ENCODE measurements around the gene ADAMTS3. TPM values are rescaled to one million over a fixed set of nuclear protein-coding genes. Genes with fewer than 3 reads are reported as not detected.

Gene ADAMTS3
- total and polyA plus RNA-seq, 2 donors = 1.5 to 6.3 TPM

DNA sequence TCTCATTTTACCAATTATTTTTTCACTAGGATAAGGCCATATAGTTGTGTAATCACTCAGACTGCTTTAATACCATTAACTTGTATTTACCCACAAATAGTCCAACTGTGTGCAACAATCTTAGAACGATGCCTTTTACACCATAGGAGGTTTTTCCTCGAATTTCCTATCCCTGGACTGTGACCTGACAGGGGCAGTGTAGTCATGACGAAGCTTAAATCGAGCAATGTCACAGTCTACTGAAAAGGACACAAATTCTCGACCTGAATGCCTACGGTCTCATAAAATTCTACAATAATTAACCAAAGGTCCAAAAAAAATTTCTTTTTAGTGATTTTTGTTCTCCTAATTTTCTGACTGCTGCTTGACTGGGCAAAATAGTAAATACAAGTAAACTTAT is 208.9 kb downstream of the ADAMTS3 start:
- Histone ChIP-seq H3K36me3 (ENCODE audit: insufficient read depth) (no peaks in the 10 kb centered on the region), H3K27ac (ENCODE audit: low read depth) (no peak overlapping the region), H3K4me3 (ENCODE audit: low read depth, low read length) (no peak overlapping the region), H3K4me1 (ENCODE audit: insufficient read depth) (no peaks in the 10 kb centered on the region)
- 84% methylated on average over 6 of the region's 6 CpGs for WGBS
- DNase-seq (ENCODE audit: extremely low spot score) = no peak

DNA sequence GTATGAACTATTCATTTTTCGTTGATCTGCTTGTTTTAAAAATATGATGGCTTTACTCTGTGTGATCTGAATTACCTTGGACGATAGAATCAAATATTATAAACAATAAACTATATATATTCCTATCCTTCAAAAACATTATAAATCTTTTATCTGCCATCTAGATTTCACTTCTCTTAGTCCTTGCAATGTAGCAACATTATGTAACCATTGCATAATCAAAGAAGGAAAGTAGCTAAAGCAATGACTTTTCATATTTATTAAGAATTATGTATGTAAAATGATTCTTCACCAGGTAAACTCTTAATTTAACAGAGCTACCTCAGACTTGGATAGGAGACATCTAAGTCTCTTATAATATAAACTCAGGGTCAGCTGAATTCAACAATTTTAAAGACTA is 210.5 kb downstream of the ADAMTS3 start:
- 24% methylated on average over 2 of the region's 2 CpGs for WGBS
- Histone ChIP-seq H3K4me1 (ENCODE audit: insufficient read depth) (no peaks in the 10 kb centered on the region), H3K4me3 (ENCODE audit: low read depth, low read length) (no peak overlapping the region), H3K27ac (ENCODE audit: low read depth) (no peak overlapping the region), H3K36me3 (ENCODE audit: insufficient read depth) (no peaks in the 10 kb centered on the region)
- DNase-seq (ENCODE audit: extremely low spot score) = no peak

- Histone ChIP-seq H3K27ac (ENCODE audit: low read depth) (no peak overlapping the region), H3K36me3 (ENCODE audit: insufficient read depth) (no peaks in the 10 kb centered on the region), H3K4me1 (ENCODE audit: insufficient read depth) (no peaks in the 10 kb centered on the region), H3K4me3 (ENCODE audit: low read depth, low read length) (no peak overlapping the region)
- WGBS = 40% methylated on average over 1 of the region's 1 CpG
- DNase-seq (ENCODE audit: extremely low spot score) = no peak
These were observed 211.1 kb downstream of the ADAMTS3 start for GRCh38 chr4:72357908-72358307.

DNA sequence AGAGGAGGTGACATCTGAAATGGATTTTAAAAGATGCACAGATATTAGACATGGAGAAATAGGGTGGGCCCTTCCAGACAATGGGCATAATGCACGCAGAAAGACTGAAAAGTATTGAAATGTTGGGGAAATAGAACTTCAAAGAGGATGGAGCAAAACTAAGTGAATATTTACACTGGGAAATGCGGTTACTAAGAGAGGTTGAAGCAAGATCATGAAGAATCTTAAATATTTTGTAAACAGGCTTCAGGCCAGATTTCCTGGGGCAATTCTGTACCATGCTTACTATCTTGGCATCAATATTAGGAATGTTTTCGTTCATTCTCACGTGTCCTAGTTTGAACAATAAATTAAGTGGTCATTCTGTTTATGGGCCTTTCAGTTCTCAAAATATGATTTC is 216.3 kb downstream of the ADAMTS3 start:
- Histone ChIP-seq H3K36me3 (ENCODE audit: insufficient read depth) (no peaks in the 10 kb centered on the region), H3K4me1 (ENCODE audit: insufficient read depth) (no peaks in the 10 kb centered on the region), H3K4me3 (ENCODE audit: low read depth, low read length) (no peak overlapping the region), H3K27ac (ENCODE audit: low read depth) (no peak overlapping the region)
- WGBS = 53% methylated on average over 4 of the region's 4 CpGs
- DNase-seq (ENCODE audit: extremely low spot score) = no peak

DNA sequence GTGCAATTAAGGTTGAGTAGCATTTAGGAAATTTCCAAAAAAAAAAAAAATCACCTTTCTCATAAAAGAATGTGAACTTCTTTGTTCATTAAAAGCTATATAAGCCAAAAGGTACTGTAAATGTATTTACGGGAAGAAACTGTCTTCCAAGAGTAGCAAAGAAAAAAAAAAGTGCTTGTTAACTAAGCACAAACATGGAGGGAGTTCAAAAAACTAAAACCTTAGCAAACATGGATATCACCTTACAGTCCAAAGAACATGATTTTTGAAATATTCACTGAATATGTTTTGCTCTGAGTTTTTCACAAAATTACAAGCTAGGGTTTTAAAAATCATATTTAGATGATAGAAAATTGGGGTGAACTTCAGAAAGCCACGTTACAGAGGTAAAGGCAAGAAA is 217.5 kb downstream of the ADAMTS3 start:
- DNase-seq (ENCODE audit: extremely low spot score) = no peak
- H3K4me3 ChIP-seq (ENCODE audit: low read depth, low read length) = no peak overlapping the region
- H3K36me3 ChIP-seq (ENCODE audit: insufficient read depth) = no peaks in the 10 kb centered on the region
- no peaks in the 10 kb centered on the region for H3K4me1 ChIP-seq (ENCODE audit: insufficient read depth)
- WGBS = 83% methylated on average over 2 of the region's 2 CpGs
- H3K27ac ChIP-seq (ENCODE audit: low read depth) = no peak overlapping the region

DNA sequence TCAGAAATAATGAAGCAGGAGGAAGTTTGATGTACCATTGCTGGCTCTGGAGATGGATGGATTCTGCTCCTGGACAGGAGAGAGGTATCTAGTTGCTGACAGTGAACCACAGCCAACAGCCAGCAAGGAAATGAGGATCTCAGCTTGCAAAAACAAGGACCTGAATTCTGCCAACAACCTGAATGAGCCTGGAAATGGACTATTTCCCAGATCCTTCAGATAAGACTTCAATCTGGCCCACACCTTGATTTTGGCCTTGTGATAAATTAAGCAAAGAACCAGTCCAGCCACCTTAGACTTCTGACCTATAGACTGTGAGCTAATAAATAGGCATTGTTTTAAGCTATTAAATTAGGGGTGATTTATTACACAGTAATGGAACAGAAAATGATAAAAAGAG is 220.3 kb downstream of the ADAMTS3 start:
- no peak overlapping the region for H3K4me3 ChIP-seq (ENCODE audit: low read depth, low read length)
- H3K4me1 ChIP-seq (ENCODE audit: insufficient read depth) = no peaks in the 10 kb centered on the region
- H3K27ac ChIP-seq (ENCODE audit: low read depth) = no peak overlapping the region
- no peaks in the 10 kb centered on the region for H3K36me3 ChIP-seq (ENCODE audit: insufficient read depth)
- no peak for DNase-seq (ENCODE audit: extremely low spot score)

- no peak overlapping the region for H3K4me3 ChIP-seq (ENCODE audit: low read depth, low read length)
- H3K27ac ChIP-seq (ENCODE audit: low read depth) = no peak overlapping the region
- H3K36me3 ChIP-seq (ENCODE audit: insufficient read depth) = no peaks in the 10 kb centered on the region
- no peaks in the 10 kb centered on the region for H3K4me1 ChIP-seq (ENCODE audit: insufficient read depth)
- DNase-seq (ENCODE audit: extremely low spot score) = no peak
These were observed 224.6 kb downstream of the ADAMTS3 start for GRCh38 chr4:72344418-72344817.

- Histone ChIP-seq H3K36me3 (ENCODE audit: insufficient read depth) (no peaks in the 10 kb centered on the region), H3K4me3 (ENCODE audit: low read depth, low read length) (no peak overlapping the region), H3K4me1 (ENCODE audit: insufficient read depth) (no peaks in the 10 kb centered on the region), H3K27ac (ENCODE audit: low read depth) (no peak overlapping the region)
- no peak for DNase-seq (ENCODE audit: extremely low spot score)
- WGBS = 59% methylated on average over 2 of the region's 2 CpGs
These were observed 227.6 kb downstream of the ADAMTS3 start for GRCh38 chr4:72341432-72341820.

- DNase-seq (ENCODE audit: extremely low spot score) = no peak
- 31% methylated on average over 1 of the region's 1 CpG for WGBS
- Histone ChIP-seq H3K4me3 (ENCODE audit: low read depth, low read length) (no peak overlapping the region), H3K4me1 (ENCODE audit: insufficient read depth) (no peaks in the 10 kb centered on the region), H3K36me3 (ENCODE audit: insufficient read depth) (no peaks in the 10 kb centered on the region), H3K27ac (ENCODE audit: low read depth) (no peak overlapping the region)
These were observed 228.1 kb downstream of the ADAMTS3 start for GRCh38 chr4:72340803-72341431.

GRCh38 chr4:72338060-72338459 is 231.0 kb downstream of the ADAMTS3 start:
- no peak for DNase-seq (ENCODE audit: extremely low spot score)
- 77% methylated on average over 1 of the region's 1 CpG for WGBS
- no peak overlapping the region for H3K27ac ChIP-seq (ENCODE audit: low read depth)
- no peaks in the 10 kb centered on the region for H3K36me3 ChIP-seq (ENCODE audit: insufficient read depth)
- H3K4me3 ChIP-seq (ENCODE audit: low read depth, low read length) = no peak overlapping the region
- no peaks in the 10 kb centered on the region for H3K4me1 ChIP-seq (ENCODE audit: insufficient read depth)

DNA sequence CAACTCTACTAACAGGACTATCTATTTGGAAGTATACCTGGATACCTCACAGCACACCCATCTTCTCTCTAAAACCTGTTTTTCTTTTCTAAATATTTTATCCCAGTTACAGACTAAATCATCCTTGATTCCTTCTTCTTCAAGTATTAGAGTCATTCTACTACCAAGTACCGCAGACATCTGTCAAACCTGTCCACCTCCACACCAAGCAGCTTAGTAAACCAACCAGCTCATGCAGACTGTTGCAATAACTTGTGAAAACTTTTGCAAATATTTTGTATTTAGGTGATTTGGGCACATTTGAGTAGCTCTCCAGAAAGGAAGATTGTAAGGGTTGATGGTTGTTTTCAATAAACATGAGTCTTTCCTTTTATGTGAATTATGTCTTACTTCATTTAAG is 238.6 kb downstream of the ADAMTS3 start:
- DNase-seq (ENCODE audit: extremely low spot score) = no peak
- WGBS = 98% methylated on average over 1 of the region's 1 CpG
- Histone ChIP-seq H3K27ac (ENCODE audit: low read depth) (no peak overlapping the region), H3K36me3 (ENCODE audit: insufficient read depth) (no peaks in the 10 kb centered on the region), H3K4me3 (ENCODE audit: low read depth, low read length) (no peak overlapping the region), H3K4me1 (ENCODE audit: insufficient read depth) (no peaks in the 10 kb centered on the region)

- Histone ChIP-seq H3K4me3 (ENCODE audit: low read depth, low read length) (no peak overlapping the region), H3K36me3 (ENCODE audit: insufficient read depth) (no peaks in the 10 kb centered on the region), H3K4me1 (ENCODE audit: insufficient read depth) (no peaks in the 10 kb centered on the region), H3K27ac (ENCODE audit: low read depth) (no peak overlapping the region)
- DNase-seq (ENCODE audit: extremely low spot score) = no peak
- 51% methylated on average over 2 of the region's 2 CpGs for WGBS
These were observed 242.1 kb downstream of the ADAMTS3 start for GRCh38 chr4:72326692-72327632.

GRCh38 chr4:72325215-72325614 is 243.8 kb downstream of the ADAMTS3 start:
- Histone ChIP-seq H3K27ac (ENCODE audit: low read depth) (no peak overlapping the region), H3K4me3 (ENCODE audit: low read depth, low read length) (no peak overlapping the region), H3K36me3 (ENCODE audit: insufficient read depth) (no peaks in the 10 kb centered on the region)

DNA sequence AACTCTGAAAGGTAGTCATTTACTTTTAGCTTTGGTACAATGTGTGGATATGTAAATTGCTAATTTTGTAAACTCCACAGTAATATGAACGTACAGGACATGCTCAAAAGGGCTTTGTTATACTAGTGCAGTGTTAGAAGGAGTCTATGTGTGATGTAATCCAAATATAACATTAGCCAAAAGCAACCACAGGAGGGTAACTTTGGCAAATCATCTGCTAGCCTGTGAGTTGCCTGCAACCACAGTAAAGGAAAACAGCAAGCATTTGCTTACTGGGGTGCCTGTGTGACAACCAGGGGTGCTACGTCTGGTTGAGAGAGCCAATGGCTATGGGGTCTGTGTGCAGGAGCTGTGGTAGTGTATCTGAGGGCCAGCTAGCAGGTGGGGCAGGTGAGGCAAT is 245.8 kb downstream of the ADAMTS3 start:
- 81% methylated on average over 2 of the region's 2 CpGs for WGBS
- no peak for DNase-seq (ENCODE audit: extremely low spot score)

More at GRCh38 chr4:72325215-72325614, 243.8 kb downstream of the ADAMTS3 start:
- H3K4me1 ChIP-seq (ENCODE audit: insufficient read depth) = no peaks in the 10 kb centered on the region
- DNase-seq (ENCODE audit: extremely low spot score) = no peak

More for the DNA sequence above, 245.8 kb downstream of the ADAMTS3 start:
- Histone ChIP-seq H3K36me3 (ENCODE audit: insufficient read depth) (no peaks in the 10 kb centered on the region), H3K4me1 (ENCODE audit: insufficient read depth) (peaks cover 1% of the 10 kb centered on the region), H3K4me3 (ENCODE audit: low read depth, low read length) (no peak overlapping the region), H3K27ac (ENCODE audit: low read depth) (no peak overlapping the region)
